Subcutaneous adipose tissue (tissue), 4 donors: ENCODE results near the gene GBF1. TPM values are rescaled to one million over a fixed set of nuclear protein-coding genes. Genes with fewer than 3 reads are reported as not detected.

Experiments
- total RNA-seq, 4 donors: library from RNA; depleted of rRNA; stranded (reverse); fragments of >200 nt; gene quantifications; one replicate each; pipeline ENCODE4 v1.1.0, GENCODE V29; 2016
- TF ChIP-seq, protein P1 (sequence below): fragments of 450-650 bp; IDR thresholded peaks from one replicate; pipeline ENCODE4 v1.5.1; 2016; ENCODE audit warnings: low read depth, mild to moderate bottlenecking, control low read depth, antibody characterized with exemption, moderate library complexity

Gene GBF1
- total RNA-seq, 4 donors from 2014 or later: 21.6 to 34.3 (median 24.0) TPM

DNA sequence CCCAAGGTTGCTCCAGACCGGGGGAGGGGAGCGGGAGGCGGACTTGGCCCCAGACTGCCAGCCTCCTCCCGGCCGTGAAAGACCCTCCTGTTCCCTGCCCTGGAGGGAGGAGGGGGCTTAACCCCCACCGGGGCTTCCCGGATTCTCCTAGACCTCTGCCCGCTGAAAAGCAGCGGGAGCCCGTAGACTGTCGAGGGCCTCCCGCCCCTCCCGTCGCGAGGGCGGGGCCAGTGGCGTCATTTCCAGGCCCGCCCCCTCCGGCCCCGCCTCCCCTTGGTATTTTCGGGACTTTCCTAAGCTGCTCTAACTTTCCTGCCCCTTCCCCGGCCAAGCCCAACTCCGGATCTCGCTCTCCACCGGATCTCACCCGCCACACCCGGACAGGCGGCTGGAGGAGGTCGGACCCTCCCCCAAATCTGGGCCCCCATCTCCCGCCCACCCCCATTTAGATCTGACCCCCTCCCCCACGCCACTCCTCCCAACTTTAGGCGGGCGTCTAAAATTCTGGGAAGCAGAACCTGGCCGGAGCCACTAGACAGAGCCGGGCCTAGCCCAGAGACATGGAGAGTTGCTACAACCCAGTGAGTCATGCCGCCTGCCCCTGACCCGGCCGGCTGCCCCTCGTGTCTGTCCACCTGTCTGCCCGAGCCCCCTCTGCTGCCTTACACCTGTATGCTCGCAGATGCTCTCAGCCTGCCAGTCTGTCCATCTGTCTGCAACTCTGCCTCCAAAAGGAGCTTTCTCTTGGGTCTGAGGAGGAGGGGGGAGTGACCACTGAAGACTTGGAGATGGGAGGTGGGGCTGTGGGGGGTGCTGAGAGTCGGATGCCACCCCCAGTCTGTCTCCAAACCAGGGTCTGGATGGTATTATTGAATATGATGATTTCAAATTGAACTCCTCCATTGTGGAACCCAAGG lies 150.3 kb downstream of the GBF1 start, which contains the start of gene NFKB2:
TSS of gene NFKB2 (plus strand) at position 306 of the 917 bp plus-strand sequence. CDS start at position 561, 255 bp downstream.
- TF ChIP-seq, protein P1, sequence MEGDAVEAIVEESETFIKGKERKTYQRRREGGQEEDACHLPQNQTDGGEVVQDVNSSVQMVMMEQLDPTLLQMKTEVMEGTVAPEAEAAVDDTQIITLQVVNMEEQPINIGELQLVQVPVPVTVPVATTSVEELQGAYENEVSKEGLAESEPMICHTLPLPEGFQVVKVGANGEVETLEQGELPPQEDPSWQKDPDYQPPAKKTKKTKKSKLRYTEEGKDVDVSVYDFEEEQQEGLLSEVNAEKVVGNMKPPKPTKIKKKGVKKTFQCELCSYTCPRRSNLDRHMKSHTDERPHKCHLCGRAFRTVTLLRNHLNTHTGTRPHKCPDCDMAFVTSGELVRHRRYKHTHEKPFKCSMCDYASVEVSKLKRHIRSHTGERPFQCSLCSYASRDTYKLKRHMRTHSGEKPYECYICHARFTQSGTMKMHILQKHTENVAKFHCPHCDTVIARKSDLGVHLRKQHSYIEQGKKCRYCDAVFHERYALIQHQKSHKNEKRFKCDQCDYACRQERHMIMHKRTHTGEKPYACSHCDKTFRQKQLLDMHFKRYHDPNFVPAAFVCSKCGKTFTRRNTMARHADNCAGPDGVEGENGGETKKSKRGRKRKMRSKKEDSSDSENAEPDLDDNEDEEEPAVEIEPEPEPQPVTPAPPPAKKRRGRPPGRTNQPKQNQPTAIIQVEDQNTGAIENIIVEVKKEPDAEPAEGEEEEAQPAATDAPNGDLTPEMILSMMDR: no peak

DNA sequence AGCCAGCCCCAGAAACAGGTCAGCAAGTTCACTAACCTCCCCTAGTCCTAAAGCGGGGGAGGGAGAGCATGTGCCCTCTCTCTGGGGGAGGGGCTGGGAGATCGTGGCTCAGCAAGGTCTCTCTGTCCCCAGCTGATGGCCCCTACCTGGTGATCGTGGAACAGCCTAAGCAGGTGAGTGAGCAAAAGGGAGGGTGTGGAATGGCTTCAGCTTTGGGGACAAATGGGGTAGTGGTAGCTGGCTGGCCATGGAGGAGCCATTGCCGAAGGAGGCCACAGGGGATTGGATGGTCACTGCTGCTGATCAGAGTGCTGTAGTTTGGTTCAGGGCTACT lies 151.0 kb downstream of the GBF1 start:
- TF ChIP-seq, protein P1: no peak

DNA sequence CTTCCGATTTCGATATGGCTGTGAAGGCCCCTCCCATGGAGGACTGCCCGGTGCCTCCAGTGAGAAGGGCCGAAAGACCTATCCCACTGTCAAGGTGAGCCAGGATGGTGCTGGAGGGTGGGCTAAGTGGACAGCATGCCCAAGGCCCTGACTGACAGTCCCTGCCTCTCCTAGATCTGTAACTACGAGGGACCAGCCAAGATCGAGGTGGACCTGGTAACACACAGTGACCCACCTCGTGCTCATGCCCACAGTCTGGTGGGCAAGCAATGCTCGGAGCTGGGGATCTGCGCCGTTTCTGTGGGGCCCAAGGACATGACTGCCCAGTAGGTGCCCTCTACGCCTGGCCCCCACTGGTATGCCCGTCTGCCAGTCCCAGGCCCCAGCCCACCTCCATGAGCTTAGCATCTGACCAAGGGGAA lies 151.4 kb downstream of the GBF1 start:
- TF ChIP-seq, protein P1: no peak

DNA sequence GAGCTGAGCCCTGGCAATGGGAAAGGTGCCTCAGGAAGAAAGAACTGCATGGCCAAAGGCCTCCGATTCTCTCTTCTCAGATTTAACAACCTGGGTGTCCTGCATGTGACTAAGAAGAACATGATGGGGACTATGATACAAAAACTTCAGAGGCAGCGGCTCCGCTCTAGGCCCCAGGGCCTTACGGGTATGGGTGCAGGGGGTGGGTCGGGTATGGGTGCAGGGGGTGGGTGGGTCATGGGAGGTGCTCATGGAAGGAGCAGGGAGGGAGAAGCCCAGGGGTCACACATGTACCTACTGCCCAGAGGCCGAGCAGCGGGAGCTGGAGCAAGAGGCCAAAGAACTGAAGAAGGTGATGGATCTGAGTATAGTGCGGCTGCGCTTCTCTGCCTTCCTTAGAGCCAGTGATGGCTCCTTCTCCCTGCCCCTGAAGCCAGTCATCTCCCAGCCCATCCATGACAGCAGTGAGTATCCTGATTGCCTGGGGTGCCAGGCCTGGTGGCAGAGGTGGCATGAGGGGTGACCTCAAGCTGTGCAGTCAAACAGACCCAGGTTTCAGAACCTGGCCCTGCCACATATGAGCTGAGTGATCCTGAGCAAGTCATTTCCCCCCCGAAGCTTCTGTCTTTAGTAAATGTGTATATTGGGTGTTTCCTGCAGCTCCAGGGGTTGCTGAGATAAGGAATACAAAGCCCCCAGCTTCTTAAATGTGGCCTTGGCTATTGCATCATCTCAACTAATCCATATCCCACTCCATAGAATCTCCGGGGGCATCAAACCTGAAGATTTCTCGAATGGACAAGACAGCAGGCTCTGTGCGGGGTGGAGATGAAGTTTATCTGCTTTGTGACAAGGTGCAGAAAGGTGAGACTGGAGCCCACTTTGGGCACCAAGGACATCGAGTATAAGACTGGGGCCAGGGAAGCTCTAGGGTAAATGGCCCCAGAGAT lies 152.2 kb downstream of the GBF1 start:
- TF ChIP-seq, protein P1: no peak

DNA sequence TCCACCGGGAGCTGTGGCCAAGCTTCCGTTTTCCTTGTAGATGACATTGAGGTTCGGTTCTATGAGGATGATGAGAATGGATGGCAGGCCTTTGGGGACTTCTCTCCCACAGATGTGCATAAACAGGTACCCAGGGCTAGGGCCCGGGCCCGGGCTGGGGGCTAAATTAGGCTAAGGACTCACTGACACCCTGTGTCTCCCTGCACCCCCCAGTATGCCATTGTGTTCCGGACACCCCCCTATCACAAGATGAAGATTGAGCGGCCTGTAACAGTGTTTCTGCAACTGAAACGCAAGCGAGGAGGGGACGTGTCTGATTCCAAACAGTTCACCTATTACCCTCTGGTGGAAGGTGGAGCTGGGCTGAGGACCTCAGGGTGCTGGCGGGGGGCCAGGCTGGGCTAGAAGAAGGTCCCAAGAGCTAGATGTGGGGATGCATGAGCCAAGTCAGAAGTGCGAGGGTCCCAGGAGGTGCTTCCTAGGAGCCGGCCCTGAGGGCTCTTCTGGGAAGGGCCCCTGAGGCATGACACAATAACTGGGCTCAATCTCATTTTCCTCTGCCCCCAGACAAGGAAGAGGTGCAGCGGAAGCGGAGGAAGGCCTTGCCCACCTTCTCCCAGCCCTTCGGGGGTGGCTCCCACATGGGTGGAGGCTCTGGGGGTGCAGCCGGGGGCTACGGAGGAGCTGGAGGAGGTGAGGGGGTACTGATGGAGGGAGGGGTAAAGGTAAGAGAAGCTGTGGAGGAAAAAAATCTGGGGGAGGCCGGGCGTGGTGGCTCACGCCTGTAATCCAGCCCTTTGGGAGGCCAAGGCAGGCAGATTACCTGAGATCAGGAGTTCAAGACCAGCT lies 153.1 kb downstream of the GBF1 start:
- TF ChIP-seq, protein P1: no peak

DNA sequence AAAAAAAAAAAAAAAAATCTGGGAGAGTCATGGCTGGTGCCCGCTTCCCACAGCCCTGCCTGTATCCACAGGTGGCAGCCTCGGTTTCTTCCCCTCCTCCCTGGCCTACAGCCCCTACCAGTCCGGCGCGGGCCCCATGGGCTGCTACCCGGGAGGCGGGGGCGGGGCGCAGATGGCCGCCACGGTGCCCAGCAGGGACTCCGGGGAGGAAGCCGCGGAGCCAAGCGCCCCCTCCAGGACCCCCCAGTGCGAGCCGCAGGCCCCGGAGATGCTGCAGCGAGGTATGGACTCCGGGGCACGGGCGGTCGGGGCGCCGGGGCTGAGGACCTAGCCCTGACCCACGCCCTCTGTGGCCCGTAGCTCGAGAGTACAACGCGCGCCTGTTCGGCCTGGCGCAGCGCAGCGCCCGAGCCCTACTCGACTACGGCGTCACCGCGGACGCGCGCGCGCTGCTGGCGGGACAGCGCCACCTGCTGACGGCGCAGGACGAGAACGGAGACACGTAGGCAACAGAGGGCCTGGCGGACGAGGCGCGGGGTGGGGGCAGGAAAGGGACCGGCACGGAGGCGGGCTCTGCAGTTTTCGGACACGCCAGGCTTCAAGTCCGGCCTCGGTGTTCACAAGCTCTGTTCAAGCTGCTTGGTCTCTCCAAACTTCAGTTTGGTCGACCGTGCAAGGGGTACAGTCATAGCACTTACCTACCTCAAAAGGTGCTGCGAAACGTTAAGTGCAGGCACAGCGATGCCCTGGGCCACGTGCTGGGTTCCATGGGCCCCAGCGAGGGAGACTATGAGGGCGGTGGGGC lies 154.1 kb downstream of the GBF1 start:
- TF ChIP-seq, protein P1: no peak
